T-cell (primary cell): Measurements from ENCODE around the gene HGS. TPM values are rescaled to one million over a fixed set of nuclear protein-coding genes. Genes with fewer than 3 reads are reported as not detected.
A peak's percentile ranks its signal among the peaks of the same experiment; 100 is the strongest.

Source experiments
- ATAC-seq, 4 experiments: fragments of 200-7000 bp in 3 of 4; fragments of 150-1000 bp in 1 of 4; cut with Tn5 transposase; replicated peaks in 1 of 4; 1 replicate in 3 of 4; 2 replicates in 1 of 4; pipeline ENCODE4 v1.10.0; 2021; ENCODE audit warnings: moderate library complexity in 3 of 4, mild to moderate bottlenecking in 2 of 4, moderate number of reproducible peaks in 1 of 4
- CTCF ChIA-PET, 2 donors: fragments of 300-600 bp; sonication (Branson Sonifier 250); formaldehyde crosslinking; loops; one replicate each; lab custom pipeline; 2022; ENCODE audit warnings: antibody characterized with exemption in 2 of 2; lab: Charles Lee
- POLR2A ChIA-PET, 2 donors: fragments of 300-600 bp; sonication (Branson Sonifier 250); formaldehyde crosslinking; loops; one replicate each; lab custom pipeline; 2022; ENCODE audit warnings: antibody characterized with exemption in 2 of 2; lab: Charles Lee
- DNase-seq, 35 experiments: peaks; one replicate each; pipeline versions ENCODE4 v3.0.0 to v3.0.0-alpha.2; 2013 to 2023
- H3K27ac ChIP-seq: one replicate; pipeline ENCODE4 v1.5.1; 2013; ENCODE audit warnings: low read length
- H3K27me3 ChIP-seq, 2 experiments: replicated peaks in 1 of 2; 1 replicate in 1 of 2; 2 replicates in 1 of 2; pipeline versions ENCODE4 v1.6.1 to v1.7.0; 2013; ENCODE audit warnings: low read length in 1 of 2, mixed read lengths in 1 of 2; ENCODE audit not compliant: control insufficient read depth in 2 of 2, insufficient read depth in 2 of 2; ENCODE audit errors: extremely low read depth in 1 of 2
- H3K36me3 ChIP-seq, 2 donors: 1 replicate in 1 of 2; 2 replicates in 1 of 2; pipeline versions ENCODE4 v1.6.1 to v1.7.0; 2013; ENCODE audit warnings: low read length in 1 of 2; ENCODE audit not compliant: control insufficient read depth in 2 of 2, insufficient read depth in 1 of 2; ENCODE audit errors: extremely low read depth in 1 of 2
- H3K4me1 ChIP-seq, 2 experiments: 1 replicate in 1 of 2; 2 replicates in 1 of 2; pipeline versions ENCODE4 v1.6.1 to v1.7.0; 2013; ENCODE audit warnings: low read length in 2 of 2, mixed read lengths in 1 of 2; ENCODE audit not compliant: insufficient read depth in 2 of 2, control insufficient read depth in 1 of 2; ENCODE audit errors: extremely low read depth in 1 of 2
- H3K4me3 ChIP-seq, 2 donors: 1 replicate in 1 of 2; 2 replicates in 1 of 2; pipeline versions ENCODE4 v1.5.1 to v1.7.0; 2013; ENCODE audit warnings: mild to moderate bottlenecking in 2 of 2, low read length in 1 of 2, moderate library complexity in 1 of 2; ENCODE audit not compliant: control insufficient read depth in 1 of 2; ENCODE audit errors: extremely low read depth in 1 of 2
- H3K9me3 ChIP-seq: 2 replicates; pipeline ENCODE4 v1.7.0; 2013
- H3K27ac Mint-ChIP-seq, 2 donors: one replicate each; pipeline ENCODE4 v1.8.0; 2020 to 2021; ENCODE audit warnings: mild to moderate bottlenecking in 2 of 2, mixed read lengths in 2 of 2
- H3K27me3 Mint-ChIP-seq, 2 donors: one replicate each; pipeline ENCODE4 v1.8.0; 2021 to 2022; ENCODE audit warnings: mixed read lengths in 2 of 2
- H3K36me3 Mint-ChIP-seq: one replicate; pipeline ENCODE4 v1.8.0; 2021; ENCODE audit warnings: mixed read lengths
- H3K4me1 Mint-ChIP-seq, 3 donors: one replicate each; pipeline ENCODE4 v1.8.0; 2020 to 2022; ENCODE audit warnings: mixed read lengths in 3 of 3, mild to moderate bottlenecking in 1 of 3
- H3K4me3 Mint-ChIP-seq, 3 donors: one replicate each; pipeline ENCODE4 v1.8.0; 2020 to 2022; ENCODE audit warnings: mild to moderate bottlenecking in 3 of 3, mixed read lengths in 3 of 3, moderate library complexity in 3 of 3
- H3K9me3 Mint-ChIP-seq, 3 donors: one replicate each; pipeline ENCODE4 v1.8.0; 2020 to 2022; ENCODE audit warnings: mixed read lengths in 3 of 3
- WGBS: methylation state at CpG from one replicate; pipeline ENCODE4 v1.1.5; 2013; ENCODE audit warnings: missing lambda C conversion rate; ENCODE audit not compliant: insufficient coverage; 5-methylcytosine and 5-hydroxymethylcytosine counted together
- total RNA-seq, 35 experiments: library from RNA in 6 of 35; stranded (reverse) in 6 of 35; fragments of 120-200 nt in 1 of 35; gene quantifications; one replicate each; pipeline versions ENCODE4 v1.2.1 to v1.2.4 and lab custom pipeline; 2013 to 2026

HGS gene
- total RNA-seq, 5 donors from 2014 or later (not counting 1 experiment from before 2014, with no cell fraction given) = 114 to 205 (median 181) TPM

- peaks cover 35% of the 10 kb centered on the region for H3K36me3 Mint-ChIP-seq
Observed at GRCh38 chr17:81688616-81689015, 4.8 kb downstream of the HGS start.

GRCh38 chr17:81690066-81690465 lies 6.3 kb downstream of the HGS start:
- no peak overlapping the region for H3K27ac ChIP-seq
- 90% methylated on average over 17 of the region's 18 CpGs for WGBS
- peaks cover 3 to 31% of the 10 kb centered on the region in 2 experiments for H3K4me1 ChIP-seq
- Mint-ChIP-seq H3K4me3 (no peak overlapping the region), H3K36me3 (peaks cover 33% of the 10 kb centered on the region), H3K27ac (no peak overlapping the region), H3K27me3 (no peaks in the 10 kb centered on the region), H3K4me1 (peaks cover 13 to 25% (median 23%) of the 10 kb centered on the region in 3 donors), H3K9me3 (no peaks in the 10 kb centered on the region)
- no peak for DNase-seq
- ChIA-PET POLR2A (no interaction called here), CTCF (no interaction called here)
- ATAC-seq = no peak
- H3K27me3 ChIP-seq = no peaks in the 10 kb centered on the region
- H3K9me3 ChIP-seq = no peaks in the 10 kb centered on the region
- H3K4me3 ChIP-seq = no peak overlapping the region
- peaks cover 48 to 87% of the 10 kb centered on the region in 2 donors for H3K36me3 ChIP-seq

More at GRCh38 chr17:81688616-81689015, 4.8 kb downstream of the HGS start:
- Mint-ChIP-seq H3K9me3 (no peaks in the 10 kb centered on the region), H3K27ac (peak overlapping the region in 1 of 2 donors; percentile 5), H3K4me3 (no peak overlapping the region), H3K4me1 (peaks cover 23 to 35% (median 31%) of the 10 kb centered on the region in 3 donors), H3K27me3 (no peaks in the 10 kb centered on the region)
- H3K4me1 ChIP-seq = peaks cover 9 to 41% of the 10 kb centered on the region in 2 experiments
- H3K27ac ChIP-seq = no peak overlapping the region
- DNase-seq = no peak
- H3K4me3 ChIP-seq = no peak overlapping the region
- ChIA-PET CTCF (no interaction called here), POLR2A (no interaction called here)
- no peaks in the 10 kb centered on the region for H3K9me3 ChIP-seq
- H3K27me3 ChIP-seq = no peaks in the 10 kb centered on the region
- no peak for ATAC-seq
- peaks cover 40 to 72% of the 10 kb centered on the region in 2 donors for H3K36me3 ChIP-seq
- WGBS = 94% methylated on average over 9 of the region's 14 CpGs

GRCh38 chr17:81690549-81690948 lies 6.7 kb downstream of the HGS start:
- Mint-ChIP-seq H3K4me1 (peaks cover 9 to 20% (median 18%) of the 10 kb centered on the region in 3 donors), H3K4me3 (no peak overlapping the region), H3K36me3 (peaks cover 33% of the 10 kb centered on the region), H3K27ac (no peak overlapping the region), H3K9me3 (no peaks in the 10 kb centered on the region), H3K27me3 (no peaks in the 10 kb centered on the region)
- CTCF ChIA-PET = no interaction called here
- Histone ChIP-seq H3K27me3 (no peaks in the 10 kb centered on the region), H3K36me3 (peaks cover 53 to 91% of the 10 kb centered on the region in 2 donors), H3K9me3 (no peaks in the 10 kb centered on the region), H3K27ac (no peak overlapping the region), H3K4me1 (peaks cover 0 to 27% of the 10 kb centered on the region in 2 experiments), H3K4me3 (no peak overlapping the region)
- no peak for ATAC-seq
- 94% methylated on average over 13 of the region's 17 CpGs for WGBS
- POLR2A ChIA-PET = no interaction called here
- no peak for DNase-seq

GRCh38 chr17:81691196-81691595 lies 7.4 kb downstream of the HGS start:
- no peaks in the 10 kb centered on the region for H3K9me3 Mint-ChIP-seq
- no peak overlapping the region for H3K27ac ChIP-seq
- 95% methylated on average over 11 of the region's 18 CpGs for WGBS
- H3K36me3 Mint-ChIP-seq = peaks cover 31% of the 10 kb centered on the region
- no peak overlapping the region for H3K27ac Mint-ChIP-seq
- H3K4me1 ChIP-seq = peaks cover 0 to 20% of the 10 kb centered on the region in 2 experiments
- H3K4me3 Mint-ChIP-seq = no peak overlapping the region
- ChIA-PET CTCF (no interaction called here), POLR2A (no interaction called here)
- H3K9me3 ChIP-seq = no peaks in the 10 kb centered on the region
- ATAC-seq = no peak
- H3K27me3 Mint-ChIP-seq = no peaks in the 10 kb centered on the region
- H3K36me3 ChIP-seq = peaks cover 57 to 93% of the 10 kb centered on the region in 2 donors
- peaks cover 9 to 15% (median 14%) of the 10 kb centered on the region in 3 donors for H3K4me1 Mint-ChIP-seq
- no peak overlapping the region for H3K4me3 ChIP-seq
- no peak for DNase-seq
- H3K27me3 ChIP-seq = no peaks in the 10 kb centered on the region

- Mint-ChIP-seq H3K4me3 (no peak overlapping the region), H3K27me3 (no peaks in the 10 kb centered on the region), H3K36me3 (peaks cover 29% of the 10 kb centered on the region), H3K9me3 (no peaks in the 10 kb centered on the region), H3K4me1 (peaks cover 9 to 13% (median 12%) of the 10 kb centered on the region in 3 donors), H3K27ac (no peak overlapping the region)
- Histone ChIP-seq H3K4me1 (peaks cover 0 to 16% of the 10 kb centered on the region in 2 experiments), H3K4me3 (no peak overlapping the region), H3K27ac (no peak overlapping the region), H3K9me3 (no peaks in the 10 kb centered on the region), H3K27me3 (no peaks in the 10 kb centered on the region), H3K36me3 (peaks cover 56 to 93% of the 10 kb centered on the region in 2 donors)
- whole genome bisulfite sequencing = 97% methylated on average over 10 of the region's 20 CpGs
- ChIA-PET POLR2A (no interaction called here), CTCF (no interaction called here)
- DNase-seq (no peak), ATAC-seq (no peak)
Observed at GRCh38 chr17:81691608-81692007, 7.8 kb downstream of the HGS start.

GRCh38 chr17:81693509-81694210 lies 9.8 kb downstream of the HGS start:
- Histone ChIP-seq H3K4me3 (no peak overlapping the region), H3K9me3 (no peaks in the 10 kb centered on the region), H3K36me3 (peaks cover 58 to 93% of the 10 kb centered on the region in 2 donors), H3K4me1 (peaks cover 0 to 10% of the 10 kb centered on the region in 2 experiments), H3K27me3 (no peaks in the 10 kb centered on the region), H3K27ac (no peak overlapping the region)
- ChIA-PET POLR2A (no interaction called here), CTCF (no interaction called here)
- 96% methylated on average over 19 of the region's 35 CpGs for WGBS
- H3K36me3 Mint-ChIP-seq = peaks cover 33% of the 10 kb centered on the region
- no peaks in the 10 kb centered on the region for H3K27me3 Mint-ChIP-seq
- ATAC-seq (no peak), DNase-seq (no peak)
- H3K27ac Mint-ChIP-seq = no peak overlapping the region
- peaks cover 0 to 6% (median 3%) of the 10 kb centered on the region in 3 donors for H3K4me1 Mint-ChIP-seq
- H3K4me3 Mint-ChIP-seq = no peak overlapping the region
- no peaks in the 10 kb centered on the region for H3K9me3 Mint-ChIP-seq
